ENCODE measurements around the gene COL17A1. TPM values are rescaled to one million over a fixed set of nuclear protein-coding genes. Genes with fewer than 3 reads are reported as not detected.

Gene COL17A1
- polyA plus RNA-seq, 1 donor (not counting 4 experiments of a cell fraction or from before 2014, with no cell fraction given), result 2,386 TPM

- H3K27ac ChIP-seq (ENCODE audit: control insufficient read depth, insufficient read depth, low read length), result no peak overlapping the region
- FAIRE-seq (no peak), DNase-seq (ENCODE audit: low read depth, low spot score) (no peak)
- no peaks in the 10 kb centered on the region for H3K9me1 ChIP-seq (ENCODE audit: control insufficient read depth, extremely low read depth, insufficient read depth, low read length)
- H3K27me3 ChIP-seq (ENCODE audit: control insufficient read depth, extremely low read depth, insufficient read depth, low read length), result no peaks in the 10 kb centered on the region
- peaks cover 49 to 87% of the 10 kb centered on the region in 2 experiments for H3K36me3 ChIP-seq (ENCODE audit: control insufficient read depth in 2 of 2, extremely low read depth in 1 of 2, insufficient read depth in 2 of 2, low read length in 2 of 2)
- no peak for TF ChIP-seq EZH2 (IDR thresholded peaks at IDR 0.05; ENCODE audit: low read length)
- TF ChIP-seq, protein P1, sequence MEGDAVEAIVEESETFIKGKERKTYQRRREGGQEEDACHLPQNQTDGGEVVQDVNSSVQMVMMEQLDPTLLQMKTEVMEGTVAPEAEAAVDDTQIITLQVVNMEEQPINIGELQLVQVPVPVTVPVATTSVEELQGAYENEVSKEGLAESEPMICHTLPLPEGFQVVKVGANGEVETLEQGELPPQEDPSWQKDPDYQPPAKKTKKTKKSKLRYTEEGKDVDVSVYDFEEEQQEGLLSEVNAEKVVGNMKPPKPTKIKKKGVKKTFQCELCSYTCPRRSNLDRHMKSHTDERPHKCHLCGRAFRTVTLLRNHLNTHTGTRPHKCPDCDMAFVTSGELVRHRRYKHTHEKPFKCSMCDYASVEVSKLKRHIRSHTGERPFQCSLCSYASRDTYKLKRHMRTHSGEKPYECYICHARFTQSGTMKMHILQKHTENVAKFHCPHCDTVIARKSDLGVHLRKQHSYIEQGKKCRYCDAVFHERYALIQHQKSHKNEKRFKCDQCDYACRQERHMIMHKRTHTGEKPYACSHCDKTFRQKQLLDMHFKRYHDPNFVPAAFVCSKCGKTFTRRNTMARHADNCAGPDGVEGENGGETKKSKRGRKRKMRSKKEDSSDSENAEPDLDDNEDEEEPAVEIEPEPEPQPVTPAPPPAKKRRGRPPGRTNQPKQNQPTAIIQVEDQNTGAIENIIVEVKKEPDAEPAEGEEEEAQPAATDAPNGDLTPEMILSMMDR (optimal IDR thresholded peaks at IDR 0.05 in 1 of 3, IDR thresholded peaks at IDR 0.05 in 1 of 3, conservative IDR thresholded peaks at IDR 0.05 in 1 of 3; ENCODE audit: extremely low read depth in 1 of 3, insufficient read depth in 2 of 3, low read length in 3 of 3), result no peak
- no peaks in the 10 kb centered on the region for H3K9me3 ChIP-seq (ENCODE audit: control insufficient read depth, low read depth, low read length)
- H2AFZ ChIP-seq (ENCODE audit: control insufficient read depth, low read length), result no peak overlapping the region
- H3K4me2 ChIP-seq (ENCODE audit: control insufficient read depth, extremely low read depth, insufficient read depth, low read depth, low read length), result no peak overlapping the region
- peaks cover 17% of the 10 kb centered on the region for H4K20me1 ChIP-seq (ENCODE audit: control insufficient read depth, extremely low read depth, insufficient read depth, low read length)
- no peak overlapping the region for H3K4me3 ChIP-seq (ENCODE audit: control insufficient read depth in 2 of 3, extremely low read depth in 1 of 3, insufficient read depth in 2 of 3, low read depth in 1 of 3, low read length in 3 of 3)
- H3K79me2 ChIP-seq (ENCODE audit: control insufficient read depth, insufficient read depth, low read length), result peaks cover 80% of the 10 kb centered on the region
- dilution Hi-C loops (cut with MboI; ENCODE audit: extremely low pct_ligation_motif_present, low sequenced_read_pairs), result no loop called here
- no peak overlapping the region for H3K9ac ChIP-seq (ENCODE audit: control insufficient read depth, extremely low read depth, insufficient read depth, low read length)
- H3K4me1 ChIP-seq (ENCODE audit: control insufficient read depth, extremely low read depth, insufficient read depth, low read length), result peaks cover 19% of the 10 kb centered on the region
Measured at GRCh38 chr10:104077247-104077646, 8.4 kb downstream of the COL17A1 start.

DNA sequence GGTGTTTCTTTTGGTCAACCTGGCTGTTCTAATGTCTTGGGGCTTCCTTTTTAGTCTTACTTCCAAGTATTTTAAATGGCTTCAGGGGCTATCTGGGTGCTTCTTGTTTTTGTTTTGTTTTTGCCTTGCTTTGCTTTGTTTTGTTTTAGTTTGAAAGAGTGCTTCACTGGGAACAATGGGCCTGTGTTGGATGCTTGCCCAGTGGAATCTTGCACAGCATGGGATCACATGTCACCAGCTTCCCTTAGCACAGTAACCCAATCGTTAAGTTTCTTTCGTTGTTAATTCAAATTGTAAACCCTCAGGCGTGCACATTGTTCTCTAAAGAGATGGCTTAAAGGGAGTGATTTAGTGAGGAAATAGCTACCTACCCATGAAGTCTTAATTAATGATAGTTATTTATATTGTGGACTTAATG is 8.9 kb downstream of the COL17A1 start:
- DNase-seq (ENCODE audit: low read depth, low spot score) (no peak), FAIRE-seq (peak; percentile 53)
- Histone ChIP-seq H3K4me1 (ENCODE audit: control insufficient read depth, extremely low read depth, insufficient read depth, low read length) (peaks cover 14% of the 10 kb centered on the region), H3K27me3 (ENCODE audit: control insufficient read depth, extremely low read depth, insufficient read depth, low read length) (no peaks in the 10 kb centered on the region), H3K9ac (ENCODE audit: control insufficient read depth, extremely low read depth, insufficient read depth, low read length) (no peak overlapping the region), H3K9me1 (ENCODE audit: control insufficient read depth, extremely low read depth, insufficient read depth, low read length) (no peaks in the 10 kb centered on the region), H3K27ac (ENCODE audit: control insufficient read depth, insufficient read depth, low read length) (no peak overlapping the region), H3K79me2 (ENCODE audit: control insufficient read depth, insufficient read depth, low read length) (peaks cover 77% of the 10 kb centered on the region), H2AFZ (ENCODE audit: control insufficient read depth, low read length) (no peak overlapping the region), H3K4me3 (ENCODE audit: control insufficient read depth in 2 of 3, extremely low read depth in 1 of 3, insufficient read depth in 2 of 3, low read depth in 1 of 3, low read length in 3 of 3) (no peak overlapping the region), H4K20me1 (ENCODE audit: control insufficient read depth, extremely low read depth, insufficient read depth, low read length) (peaks cover 12% of the 10 kb centered on the region), H3K9me3 (ENCODE audit: control insufficient read depth, low read depth, low read length) (no peaks in the 10 kb centered on the region), H3K36me3 (ENCODE audit: control insufficient read depth in 2 of 2, extremely low read depth in 1 of 2, insufficient read depth in 2 of 2, low read length in 2 of 2) (peaks cover 54 to 87% of the 10 kb centered on the region in 2 experiments), H3K4me2 (ENCODE audit: control insufficient read depth, extremely low read depth, insufficient read depth, low read depth, low read length) (no peak overlapping the region)
- TF ChIP-seq, protein P1 (optimal IDR thresholded peaks at IDR 0.05 in 1 of 3, IDR thresholded peaks at IDR 0.05 in 1 of 3, conservative IDR thresholded peaks at IDR 0.05 in 1 of 3; ENCODE audit: extremely low read depth in 1 of 3, insufficient read depth in 2 of 3, low read length in 3 of 3), result no peak
- no peak for TF ChIP-seq EZH2 (IDR thresholded peaks at IDR 0.05; ENCODE audit: low read length)
- dilution Hi-C loops (cut with MboI; ENCODE audit: extremely low pct_ligation_motif_present, low sequenced_read_pairs), result no loop called here
